HEK293 (cell line): ENCODE measurements around the gene STK39.
A peak's percentile ranks its signal among the peaks of the same experiment; 100 is the strongest.

Experiments used
- CTCF ChIA-PET: fragments of 350-600 bp; formaldehyde crosslinking; extraction: SDS; loops from one replicate; lab custom pipeline; 2021; ENCODE audit warnings: antibody characterized with exemption; lab: Yijun Ruan, JAX
- POLR2A ChIA-PET: fragments of 300-600 bp; formaldehyde crosslinking; extraction: SDS; loops from one replicate; lab custom pipeline; 2020; ENCODE audit warnings: antibody characterized with exemption, inconsistent platforms; lab: Yijun Ruan, JAX
- H3K27ac ChIP-seq: fragments of 200-500 bp; sonication (Bioruptor generic); 2 replicates; pipeline ENCODE4 v1.5.1; 2014; ENCODE audit warnings: low read depth, low read length, control low read depth, inconsistent platforms; ENCODE audit errors: extremely low read depth
- H3K36me3 ChIP-seq, 2 experiments: fragments of 200-500 bp in 1 of 2; sonication (Bioruptor generic) in 1 of 2; 1 replicate in 1 of 2; 2 replicates in 1 of 2; pipeline ENCODE4 v1.5.1; 2014 to 2017; ENCODE audit warnings: inconsistent platforms in 2 of 2, low read length in 2 of 2; ENCODE audit not compliant: control insufficient read depth in 2 of 2, insufficient read depth in 1 of 2
- H3K4me1 ChIP-seq: fragments of 200-500 bp; sonication (Bioruptor generic); 2 replicates; pipeline ENCODE4 v1.5.1; 2014; ENCODE audit warnings: mild to moderate bottlenecking, low read length, inconsistent platforms; ENCODE audit not compliant: control insufficient read depth, insufficient read depth
- H3K4me3 ChIP-seq: 2 replicates; pipeline ENCODE4 v1.5.1; 2011; ENCODE audit warnings: low read depth, mild to moderate bottlenecking, control low read depth, low read length, moderate library complexity
- H3K9me3 ChIP-seq: fragments of 200-500 bp; sonication (Bioruptor generic); 2 replicates; pipeline ENCODE4 v1.5.1; 2014; ENCODE audit warnings: low read depth, low read length, inconsistent platforms; ENCODE audit not compliant: control insufficient read depth, insufficient read depth
- BCL6B ChIP-seq: fragments of 450-650 bp; formaldehyde crosslinking; IDR thresholded peaks from 2 replicates; pipeline ENCODE4 v1.5.1; 2017; ENCODE audit warnings: missing biosample characterization, missing genetic modification characterization
- FEZF1 ChIP-seq: fragments of 450-650 bp; formaldehyde crosslinking; IDR thresholded peaks from 2 replicates; pipeline ENCODE4 v1.5.1; 2016; ENCODE audit warnings: missing biosample characterization, missing genetic modification characterization
- GLI4 ChIP-seq: fragments of 450-650 bp; formaldehyde crosslinking; IDR thresholded peaks from 2 replicates; pipeline ENCODE4 v1.5.1; 2016; ENCODE audit warnings: missing biosample characterization, missing genetic modification characterization
- GLIS1 ChIP-seq: fragments of 450-650 bp; formaldehyde crosslinking; IDR thresholded peaks from 2 replicates; pipeline ENCODE4 v1.5.1; 2016; ENCODE audit warnings: missing biosample characterization, missing genetic modification characterization
- HIC1 ChIP-seq: fragments of 450-650 bp; formaldehyde crosslinking; IDR thresholded peaks from 2 replicates; pipeline ENCODE4 v1.5.1; 2016; ENCODE audit warnings: missing biosample characterization, missing genetic modification characterization
- KLF16 ChIP-seq: fragments of 450-650 bp; formaldehyde crosslinking; IDR thresholded peaks from 2 replicates; pipeline ENCODE4 v1.5.1; 2017; ENCODE audit warnings: missing biosample characterization, missing genetic modification characterization
- MZF1 ChIP-seq: fragments of 450-650 bp; formaldehyde crosslinking; IDR thresholded peaks from 2 replicates; pipeline ENCODE4 v1.5.1; 2017; ENCODE audit warnings: missing biosample characterization, missing genetic modification characterization, borderline replicate concordance
- PRDM1 ChIP-seq: fragments of 450-650 bp; formaldehyde crosslinking; IDR thresholded peaks from 2 replicates; pipeline ENCODE4; 2016; ENCODE audit warnings: missing biosample characterization, missing genetic modification characterization
- SCRT1 ChIP-seq: fragments of 450-650 bp; formaldehyde crosslinking; IDR thresholded peaks from 2 replicates; pipeline ENCODE4 v1.5.1; 2016; ENCODE audit warnings: missing biosample characterization, missing genetic modification characterization, borderline replicate concordance
- TSHZ1 ChIP-seq: fragments of 450-650 bp; formaldehyde crosslinking; IDR thresholded peaks from 2 replicates; pipeline ENCODE4 v1.5.1; 2016; ENCODE audit warnings: missing biosample characterization, missing genetic modification characterization, borderline replicate concordance
- ZEB2 ChIP-seq: fragments of 450-650 bp; formaldehyde crosslinking; IDR thresholded peaks from 2 replicates; pipeline ENCODE4 v1.5.1; 2016; ENCODE audit warnings: missing biosample characterization, missing genetic modification characterization
- ZIC2 ChIP-seq: fragments of 450-650 bp; formaldehyde crosslinking; IDR thresholded peaks from 2 replicates; pipeline ENCODE4 v1.5.1; 2016; ENCODE audit warnings: missing biosample characterization, missing genetic modification characterization
- ZNF112 ChIP-seq: fragments of 450-650 bp; formaldehyde crosslinking; IDR thresholded peaks from 2 replicates; pipeline ENCODE4 v1.5.0; 2017; ENCODE audit warnings: missing biosample characterization, missing genetic modification characterization
- ZNF133 ChIP-seq: fragments of 450-650 bp; formaldehyde crosslinking; IDR thresholded peaks from 2 replicates; pipeline ENCODE4 v1.5.1; 2016; ENCODE audit warnings: missing biosample characterization, missing genetic modification characterization
- ZNF146 ChIP-seq: fragments of 450-650 bp; formaldehyde crosslinking; IDR thresholded peaks from 2 replicates; pipeline ENCODE4 v1.5.1; 2016; ENCODE audit warnings: missing biosample characterization, missing genetic modification characterization
- ZNF175 ChIP-seq: fragments of 450-650 bp; formaldehyde crosslinking; IDR thresholded peaks from 2 replicates; pipeline ENCODE4 v1.5.1; 2016; ENCODE audit warnings: missing biosample characterization, missing genetic modification characterization
- ZNF202 ChIP-seq: fragments of 450-650 bp; formaldehyde crosslinking; IDR thresholded peaks from 2 replicates; pipeline ENCODE4 v1.5.1; 2016; ENCODE audit warnings: missing biosample characterization, missing genetic modification characterization, borderline replicate concordance
- ZNF274 ChIP-seq, 2 experiments: fragments of 200-500 bp in 1 of 2; fragments of 450-650 bp in 1 of 2; sonication (Bioruptor generic) in 1 of 2; formaldehyde crosslinking in 1 of 2; IDR thresholded peaks; 2 replicates each; pipeline versions ENCODE4 v1.5.1 to v1.6.1; 2014 to 2016; ENCODE audit warnings: borderline replicate concordance in 1 of 2, inconsistent platforms in 1 of 2, low read length in 1 of 2, missing biosample characterization in 1 of 2, missing genetic modification characterization in 1 of 2
- ZNF362 ChIP-seq: fragments of 450-650 bp; formaldehyde crosslinking; IDR thresholded peaks from 2 replicates; pipeline ENCODE4 v1.5.1; 2016; ENCODE audit warnings: missing biosample characterization, missing genetic modification characterization
- ZNF521 ChIP-seq: fragments of 450-650 bp; formaldehyde crosslinking; IDR thresholded peaks from 2 replicates; pipeline ENCODE4 v1.5.1; 2017; ENCODE audit warnings: missing biosample characterization, mild to moderate bottlenecking, missing genetic modification characterization
- ZNF548 ChIP-seq: fragments of 450-650 bp; formaldehyde crosslinking; IDR thresholded peaks from 2 replicates; pipeline ENCODE4 v1.5.1; 2016; ENCODE audit warnings: missing biosample characterization, missing genetic modification characterization
- ZNF560 ChIP-seq: fragments of 450-650 bp; formaldehyde crosslinking; IDR thresholded peaks from 2 replicates; pipeline ENCODE4 v1.5.1; 2017; ENCODE audit warnings: missing biosample characterization, missing genetic modification characterization, borderline replicate concordance
- ZNF621 ChIP-seq: fragments of 450-650 bp; formaldehyde crosslinking; IDR thresholded peaks from 2 replicates; pipeline ENCODE4 v1.5.1; 2017; ENCODE audit warnings: missing biosample characterization, missing genetic modification characterization
- ZNF654 ChIP-seq: fragments of 450-650 bp; formaldehyde crosslinking; IDR thresholded peaks from 2 replicates; pipeline ENCODE4 v1.5.1; 2016; ENCODE audit warnings: low read depth, missing biosample characterization, missing genetic modification characterization
- ZNF660 ChIP-seq: fragments of 450-650 bp; IDR thresholded peaks from 2 replicates; pipeline ENCODE4 v1.5.1; 2018; ENCODE audit warnings: missing biosample characterization, mild to moderate bottlenecking, missing genetic modification characterization
- ZNF747 ChIP-seq: fragments of 450-650 bp; formaldehyde crosslinking; IDR thresholded peaks from 2 replicates; pipeline ENCODE4 v1.5.1; 2016; ENCODE audit warnings: missing biosample characterization, missing genetic modification characterization
- ZNF76 ChIP-seq: fragments of 450-650 bp; formaldehyde crosslinking; IDR thresholded peaks from 2 replicates; pipeline ENCODE4; 2016; ENCODE audit warnings: low read depth, missing biosample characterization, missing genetic modification characterization, borderline replicate concordance
- ZNF837 ChIP-seq: fragments of 450-650 bp; formaldehyde crosslinking; IDR thresholded peaks from 2 replicates; pipeline ENCODE4 v1.5.1; 2016; ENCODE audit warnings: missing biosample characterization, missing genetic modification characterization
- ZNF843 ChIP-seq: fragments of 450-650 bp; formaldehyde crosslinking; IDR thresholded peaks from 2 replicates; pipeline ENCODE4 v1.5.1; 2016; ENCODE audit warnings: missing biosample characterization, missing genetic modification characterization
- ZSCAN4 ChIP-seq: fragments of 450-650 bp; formaldehyde crosslinking; IDR thresholded peaks from 2 replicates; pipeline ENCODE4 v1.5.1; 2017; ENCODE audit warnings: missing biosample characterization, missing genetic modification characterization

The STK39 gene

GRCh38 chr2:167925758-167926157 is 321.6 kb downstream of the STK39 start:
- Histone ChIP-seq H3K36me3 (no peaks in the 10 kb centered on the region), H3K4me1 (peaks cover 6% of the 10 kb centered on the region; the same call in 1 of the 2 replicates), H3K4me3 (no peak overlapping the region), H3K27ac (no peak overlapping the region), H3K9me3 (no peaks in the 10 kb centered on the region)
- ChIA-PET CTCF (interaction anchor here (0.6 to 0.7 kb wide), 2 partner anchors 27 to 352 kb away, joined by 3 to 4 read pairs; no protein-coding TSS in a partner anchor), POLR2A (interaction anchor here (0.6 kb wide), 1 partner anchor 54 kb away, joined by 4 read pairs; no protein-coding TSS in a partner anchor)
- TF ChIP-seq GLIS1 (tag by site-specific recombination) = no peak
- TF ChIP-seq ZNF133 (tag by site-specific recombination) = no peak
- TF ChIP-seq ZNF548 (tag by site-specific recombination) = no peak
- no peak for TF ChIP-seq ZNF362 (tag by site-specific recombination)
- TF ChIP-seq ZNF112 (tag by site-specific recombination) = no peak
- no peak for TF ChIP-seq ZNF274 (IDR thresholded peaks at IDR 0.05; ENCODE audit: low read length)
- TF ChIP-seq ZNF274 (tag by site-specific recombination; IDR thresholded peaks at IDR 0.05; ENCODE audit: borderline replicate concordance) = no peak
- TF ChIP-seq PRDM1 (tag by site-specific recombination) = no peak
- no peak for TF ChIP-seq ZNF654 (tag by site-specific recombination)
- peak; percentile 88 for TF ChIP-seq FEZF1 (tag by site-specific recombination)
- no peak for TF ChIP-seq ZNF837 (tag by site-specific recombination)
- no peak for TF ChIP-seq ZNF146 (tag by site-specific recombination)
- TF ChIP-seq ZIC2 (tag by site-specific recombination) = 0 out of 2 replicates have a peak, but pooled peaks have one; percentile 16
- no peak for TF ChIP-seq ZNF621
- TF ChIP-seq KLF16 (tag by site-specific recombination) = 0 out of 2 replicates have a peak, but pooled peaks have one; percentile 46
- TF ChIP-seq MZF1 (tag by site-specific recombination) = no peak
- TF ChIP-seq ZNF843 (tag by site-specific recombination) = peak; percentile 85
- TF ChIP-seq HIC1 = no peak
- no peak for TF ChIP-seq BCL6B
- no peak for TF ChIP-seq ZNF175
- TF ChIP-seq ZEB2 = peak; percentile 60
- TF ChIP-seq ZNF202 (tag by site-specific recombination) = no peak
- no peak for TF ChIP-seq TSHZ1 (tag by site-specific recombination)
- TF ChIP-seq SCRT1 (tag by site-specific recombination) = no peak
- TF ChIP-seq ZNF521 = no peak
- TF ChIP-seq ZNF76 (tag by site-specific recombination) = no peak
- TF ChIP-seq ZNF747 = no peak
- no peak for TF ChIP-seq ZNF560 (tag by site-specific recombination)
- TF ChIP-seq ZNF660 (tag by site-specific recombination) = no peak
- TF ChIP-seq GLI4 (tag by site-specific recombination) = no peak
- no peak for TF ChIP-seq ZSCAN4
